RWPE2 (cell line): ENCODE measurements around the gene TSKU.

ENCODE experiments used
- ATAC-seq: fragments of 200-7000 bp; cut with Tn5 transposase; 3 replicates; pipeline ENCODE4 v1.9.1; 2021; ENCODE audit warnings: low read depth
- DNase-seq: peaks from one replicate; pipeline ENCODE4 v3.0.0-alpha.2; 2020; ENCODE audit warnings: low spot score
- H3K27ac ChIP-seq: fragments of 450-650 bp; 2 replicates; pipeline ENCODE4 v1.5.1; 2017; ENCODE audit warnings: mild to moderate bottlenecking; ENCODE audit not compliant: poor library complexity, severe bottlenecking
- H3K27me3 ChIP-seq: fragments of 250-450 bp; sonication (Bioruptor Pico); 2 replicates; pipeline ENCODE4 v1.5.1; 2021; ENCODE audit warnings: mild to moderate bottlenecking, moderate library complexity; ENCODE audit not compliant: insufficient read depth, poor library complexity, severe bottlenecking
- H3K36me3 ChIP-seq: fragments of 250-450 bp; sonication (Bioruptor Pico); 2 replicates; pipeline ENCODE4 v1.5.1; 2020; ENCODE audit warnings: low read depth, mild to moderate bottlenecking, moderate library complexity
- H3K4me1 ChIP-seq: fragments of 250-450 bp; sonication (Bioruptor Pico); 2 replicates; pipeline ENCODE4 v1.5.1; 2021; ENCODE audit warnings: mild to moderate bottlenecking, moderate library complexity; ENCODE audit not compliant: insufficient read depth, poor library complexity, severe bottlenecking
- H3K4me3 ChIP-seq: fragments of 250-450 bp; sonication (Bioruptor Pico); 2 replicates; pipeline ENCODE4 v1.5.1; 2021; ENCODE audit warnings: mild to moderate bottlenecking, moderate library complexity; ENCODE audit not compliant: severe bottlenecking
- H3K9me3 ChIP-seq: fragments of 250-450 bp; sonication (Bioruptor Pico); 2 replicates; pipeline ENCODE4 v1.5.1; 2021; ENCODE audit warnings: mild to moderate bottlenecking, moderate library complexity; ENCODE audit not compliant: severe bottlenecking
- CTCF ChIP-seq: fragments of 450-650 bp; IDR thresholded peaks from one replicate; pipeline ENCODE4 v1.5.1; 2017; ENCODE audit warnings: mild to moderate bottlenecking, moderate library complexity; ENCODE audit not compliant: poor library complexity, severe bottlenecking

Gene TSKU

GRCh38 chr11:76798202-76798581, 15.0 kb downstream of the TSKU start:
- H3K9me3 ChIP-seq: no peaks in the 10 kb centered on the region
- ATAC-seq (no peak), DNase-seq (no peak)
- no peak for TF ChIP-seq CTCF
- H3K27ac ChIP-seq: peak overlapping the region; percentile 34
- no peaks in the 10 kb centered on the region for H3K27me3 ChIP-seq
- peaks cover 13% of the 10 kb centered on the region for H3K4me1 ChIP-seq
- H3K4me3 ChIP-seq: no peak overlapping the region
- H3K36me3 ChIP-seq: peaks cover 23% of the 10 kb centered on the region

GRCh38 chr11:76798671-76799065, 15.5 kb downstream of the TSKU start:
- Histone ChIP-seq H3K4me3 (no peak overlapping the region), H3K9me3 (no peaks in the 10 kb centered on the region), H3K36me3 (peaks cover 23% of the 10 kb centered on the region), H3K4me1 (peaks cover 8% of the 10 kb centered on the region), H3K27ac (peak overlapping the region; percentile 34), H3K27me3 (no peaks in the 10 kb centered on the region)
- no peak for DNase-seq
- peak; percentile 5; the same call in 1 of the 3 replicates for ATAC-seq
- TF ChIP-seq CTCF: no peak

- Histone ChIP-seq H3K9me3 (no peaks in the 10 kb centered on the region), H3K27me3 (no peaks in the 10 kb centered on the region), H3K27ac (peak overlapping the region; percentile 34), H3K36me3 (peaks cover 23% of the 10 kb centered on the region), H3K4me1 (peaks cover 4% of the 10 kb centered on the region), H3K4me3 (no peak overlapping the region)
- DNase-seq (no peak), ATAC-seq (peak; percentile 84)
- TF ChIP-seq CTCF: peak; percentile 93
Observed at GRCh38 chr11:76799066-76799804, 16.1 kb downstream of the TSKU start.

GRCh38 chr11:76800466-76801200, 17.5 kb downstream of the TSKU start:
- H3K27me3 ChIP-seq: no peaks in the 10 kb centered on the region
- TF ChIP-seq CTCF: no peak
- peaks cover 22% of the 10 kb centered on the region for H3K36me3 ChIP-seq
- DNase-seq: no peak
- H3K4me3 ChIP-seq: no peak overlapping the region
- no peak overlapping the region for H3K27ac ChIP-seq
- no peak for ATAC-seq
- H3K4me1 ChIP-seq: peaks cover 4% of the 10 kb centered on the region
- no peaks in the 10 kb centered on the region for H3K9me3 ChIP-seq

- H3K4me1 ChIP-seq: peaks cover 4% of the 10 kb centered on the region
Observed at GRCh38 chr11:76801225-76801624, 18.1 kb downstream of the TSKU start.

More at GRCh38 chr11:76801225-76801624, 18.1 kb downstream of the TSKU start:
- Histone ChIP-seq H3K4me3 (no peak overlapping the region), H3K27me3 (no peaks in the 10 kb centered on the region), H3K36me3 (peaks cover 16% of the 10 kb centered on the region), H3K9me3 (no peaks in the 10 kb centered on the region), H3K27ac (no peak overlapping the region)
- ATAC-seq (no peak), DNase-seq (no peak)
- no peak for TF ChIP-seq CTCF
